ENCODE results near the gene TPGS1. TPM values are rescaled to one million over a fixed set of nuclear protein-coding genes. Genes with fewer than 3 reads are reported as not detected.

The TPGS1 gene
- total RNA-seq, 1 donor from 2014 or later = 11.2 TPM

- peaks cover 13% of the 10 kb centered on the region for H3K4me1 ChIP-seq
- intact Hi-C loops (cut with micrococcal nuclease) = no loop called here
- no peak for DNase-seq
- H3K27me3 ChIP-seq (ENCODE audit: low read depth) = no peaks in the 10 kb centered on the region
- no peak overlapping the region for H3K4me3 ChIP-seq
- H3K27ac ChIP-seq (replicated peaks) = no peak overlapping the region
- H3K9me3 ChIP-seq (replicated peaks) = no peaks in the 10 kb centered on the region
- TF ChIP-seq CTCF (IDR thresholded peaks at IDR 0.05; ENCODE audit: borderline replicate concordance) = no peak
- no peaks in the 10 kb centered on the region for H3K36me3 ChIP-seq
Observed at GRCh38 chr19:567296-567900, 60.1 kb downstream of the TPGS1 start.

Other genes with a start within 250 kb of the TPGS1 start
- not detected for gene PLPP2, start 216.1 kb upstream of the TPGS1 start, total RNA-seq
- 15.9 TPM for gene MIER2, start 162.7 kb upstream of the TPGS1 start, total RNA-seq
- gene C2CD4C, start 98.3 kb upstream of the TPGS1 start, total RNA-seq = 0.63 TPM
- gene SHC2, start 46.5 kb upstream of the TPGS1 start, total RNA-seq = 11.3 TPM
- gene MADCAM1, start 11.0 kb upstream of the TPGS1 start, total RNA-seq = 0.22 TPM
- gene CDC34, start 24.3 kb downstream of the TPGS1 start, total RNA-seq = 96.5 TPM
- gene GZMM, start 36.6 kb downstream of the TPGS1 start, total RNA-seq = not detected
- gene BSG, start 65.1 kb downstream of the TPGS1 start, total RNA-seq = 1,533 TPM
- gene HCN2, start 82.4 kb downstream of the TPGS1 start, total RNA-seq = 21.9 TPM
- 54.3 TPM for gene POLRMT, start 126.0 kb downstream of the TPGS1 start, total RNA-seq
- gene FGF22, start 132.4 kb downstream of the TPGS1 start, total RNA-seq = not detected
- gene RNF126, start 155.7 kb downstream of the TPGS1 start, total RNA-seq = 25.5 TPM
- 56.1 TPM for gene FSTL3, start 168.9 kb downstream of the TPGS1 start, total RNA-seq
- not detected for gene PRSS57, start 188.0 kb downstream of the TPGS1 start, total RNA-seq
- 26.8 TPM for gene PALM, start 201.4 kb downstream of the TPGS1 start, total RNA-seq
- not detected for gene MISP, start 243.6 kb downstream of the TPGS1 start, total RNA-seq

All from left ventricle myocardium inferior (tissue), 1 donor.